ENCODE data around the gene MYO1D.

MYO1D gene

DNA sequence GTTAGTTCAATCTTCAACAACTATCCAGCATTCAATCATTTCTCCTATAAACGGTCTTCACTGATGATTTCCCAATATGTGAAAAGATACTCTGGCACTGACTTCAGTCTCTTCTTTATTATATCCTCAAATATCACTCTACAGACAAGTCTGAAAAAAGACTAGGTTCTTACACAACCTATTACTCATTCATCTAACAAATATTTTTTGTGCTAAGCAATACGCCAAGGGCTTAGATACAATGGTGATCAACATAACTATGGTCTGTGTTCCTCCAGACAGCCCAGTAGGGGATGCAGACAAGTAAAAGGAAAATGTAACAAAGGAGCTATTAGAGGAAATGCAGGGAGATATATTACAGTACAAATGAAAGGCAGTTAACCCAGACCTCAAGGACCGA lies 63.9 kb downstream of the MYO1D start:
- DNase-seq: no peak

DNA sequence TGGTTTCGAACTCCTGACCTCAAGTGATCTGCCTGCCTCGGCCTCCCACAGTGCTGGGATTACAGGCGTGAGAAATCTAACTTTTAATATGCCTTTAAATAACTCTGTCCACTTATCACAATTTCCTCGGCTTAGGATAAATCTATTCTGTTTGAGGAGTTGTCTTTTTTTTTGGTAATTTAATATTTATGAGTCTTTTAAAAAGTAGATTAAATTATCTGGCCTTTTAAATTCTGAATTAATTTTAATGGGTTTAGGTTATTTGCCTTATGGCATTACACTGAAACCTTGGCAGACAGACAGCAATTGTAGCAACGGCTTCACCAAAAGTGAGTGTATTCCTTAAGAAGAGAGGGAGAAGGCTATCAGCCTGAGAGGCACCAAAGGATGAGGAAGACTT lies 66.2 kb downstream of the MYO1D start:
- DNase-seq: no peak

GRCh38 chr17:32807577-32807976 lies 69.3 kb downstream of the MYO1D start:
- no peak for DNase-seq

- no peak for DNase-seq
Measured at GRCh38 chr17:32806646-32807045, 70.3 kb downstream of the MYO1D start.

DNA sequence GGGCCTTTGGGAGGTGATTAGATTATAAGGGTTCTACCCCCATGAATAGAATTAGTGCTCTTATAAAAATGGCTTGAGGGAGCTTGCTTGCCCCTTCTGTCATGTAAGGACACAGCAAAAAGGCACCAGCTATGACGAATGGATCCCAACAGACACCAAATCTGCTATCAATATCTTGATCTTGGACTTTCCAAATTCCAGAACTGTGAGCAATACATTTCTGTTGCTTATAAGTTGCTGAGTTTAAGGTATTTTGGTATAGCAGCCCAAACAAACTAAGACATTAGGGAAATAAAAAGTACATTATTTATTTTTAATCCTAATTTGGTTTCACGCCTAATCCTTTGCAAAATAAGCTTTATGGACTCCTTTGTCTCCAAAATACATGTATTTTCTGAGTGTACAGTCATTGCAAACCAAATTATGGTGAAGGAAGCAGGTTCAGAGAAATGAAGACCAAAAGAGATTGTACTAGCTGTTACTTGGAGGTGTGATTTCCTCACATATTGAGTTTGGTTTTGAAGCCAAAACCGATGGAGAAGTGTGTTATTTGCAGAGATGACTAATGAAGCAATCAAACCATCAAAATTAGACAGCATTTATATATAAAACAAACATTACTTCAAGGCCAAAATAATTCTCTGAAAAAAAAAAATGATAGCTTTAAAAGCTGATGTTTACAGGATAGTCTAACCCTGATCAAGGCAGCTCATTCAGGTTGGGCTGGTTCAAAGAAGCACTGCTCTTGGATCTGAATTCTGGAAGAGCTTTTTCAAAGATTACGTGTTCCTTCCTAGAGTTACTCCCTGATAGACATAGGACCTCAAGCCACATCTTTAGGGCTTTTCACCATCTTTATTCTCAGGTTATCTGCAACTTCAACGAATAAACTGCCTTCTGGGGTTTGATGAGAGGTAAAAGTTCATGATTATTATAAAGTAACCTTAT lies 71.6 kb downstream of the MYO1D start:
- no peak for DNase-seq

DNA sequence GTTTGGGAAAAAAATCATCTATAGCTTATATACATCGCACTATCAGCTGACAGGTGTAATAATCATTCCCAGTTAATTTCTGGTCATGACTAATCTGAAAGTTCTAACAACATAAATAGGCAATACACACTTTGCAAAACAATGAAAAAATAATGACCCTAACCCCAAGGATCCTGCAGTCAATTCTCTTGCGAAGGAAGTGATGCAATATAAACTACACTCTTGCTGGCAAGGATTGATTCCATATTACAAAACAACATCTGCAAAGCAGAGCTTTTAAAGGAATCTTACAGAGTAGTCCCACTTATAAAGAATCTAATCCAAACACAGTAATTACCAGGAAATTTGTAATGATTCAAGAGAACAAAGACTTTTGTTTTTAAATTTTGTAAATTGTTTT lies 73.4 kb downstream of the MYO1D start:
- no peak for DNase-seq

- DNase-seq: no peak
Measured at GRCh38 chr17:32802306-32802705, 74.6 kb downstream of the MYO1D start.

GRCh38 chr17:32801641-32802040 lies 75.3 kb downstream of the MYO1D start:
- DNase-seq: no peak

GRCh38 chr17:32801193-32801592 lies 75.7 kb downstream of the MYO1D start:
- DNase-seq: no peak

DNA sequence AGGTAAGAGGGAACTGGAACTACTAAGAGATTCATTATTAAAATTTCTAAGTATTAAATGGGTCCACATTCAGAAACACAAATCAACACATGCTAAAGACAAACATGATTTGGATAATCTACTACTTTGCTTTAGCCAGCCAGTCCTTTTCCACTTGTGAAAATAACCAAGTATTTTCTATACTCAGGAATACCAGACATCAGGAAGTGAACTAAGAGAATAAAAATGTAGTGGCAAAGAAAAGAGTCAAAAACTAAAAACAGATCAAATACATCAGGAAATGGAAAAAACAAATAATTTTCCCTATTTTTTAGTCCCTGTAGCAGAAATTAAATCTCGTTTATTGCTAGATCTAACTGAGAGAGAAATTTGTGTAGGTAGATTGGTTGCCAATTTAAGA lies 78.0 kb downstream of the MYO1D start:
- no peak for DNase-seq

GRCh38 chr17:32795339-32795979 lies 81.5 kb downstream of the MYO1D start:
- no peak for DNase-seq

DNA sequence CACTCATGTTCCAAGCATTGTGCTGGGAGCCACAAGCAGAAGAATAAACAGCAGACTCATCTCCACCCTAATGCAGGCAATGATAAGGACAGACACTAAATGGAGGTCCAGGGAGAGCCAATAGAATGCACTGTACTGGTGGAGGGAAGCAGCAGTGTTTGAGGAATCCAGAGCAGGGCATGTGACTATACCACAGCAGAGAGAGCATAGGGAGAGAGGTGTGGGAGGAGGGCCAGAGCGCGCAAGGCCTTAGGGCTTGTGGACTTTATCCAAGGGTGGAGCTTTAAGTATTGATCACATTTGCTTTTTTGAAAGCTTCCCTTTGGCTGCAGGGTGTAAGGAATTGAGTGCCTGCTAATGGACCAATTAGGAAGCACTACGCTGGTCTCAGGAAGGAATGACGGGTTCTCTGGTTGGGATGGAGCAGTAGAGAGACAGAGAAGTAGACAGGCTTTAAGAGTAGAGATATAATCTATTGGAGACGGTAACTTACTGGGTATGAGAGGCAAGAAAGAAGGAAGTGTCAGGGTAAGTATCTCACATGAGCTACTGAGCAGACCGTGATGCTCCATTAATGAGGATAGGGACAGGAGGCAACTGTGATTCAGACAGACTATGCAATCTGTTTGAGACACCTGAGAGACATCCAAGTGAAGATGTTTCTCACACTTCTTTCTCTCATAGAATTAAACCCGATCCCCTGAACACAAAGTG lies 82.2 kb downstream of the MYO1D start:
- no peak for DNase-seq

GRCh38 chr17:32793841-32794240 lies 83.1 kb downstream of the MYO1D start:
- DNase-seq: no peak

DNA sequence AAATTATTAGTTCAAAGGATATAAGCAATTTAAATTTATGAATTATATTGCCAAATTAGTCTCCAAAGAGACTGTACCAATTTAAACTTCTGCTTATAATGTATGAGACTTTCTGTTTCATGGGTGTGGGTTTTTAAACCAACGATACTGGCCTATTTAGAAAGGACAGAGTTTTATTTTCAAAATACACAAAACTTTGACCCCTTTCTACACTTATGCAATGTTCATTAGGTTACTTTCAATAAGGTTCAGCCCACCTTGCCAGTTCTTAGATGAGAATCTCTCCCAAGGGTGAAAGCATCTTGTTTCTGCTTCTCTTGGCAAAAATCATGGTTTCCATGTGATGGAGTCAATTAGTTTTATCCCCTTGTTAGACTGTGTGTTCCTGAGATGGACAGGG lies 84.7 kb downstream of the MYO1D start:
- no peak for DNase-seq

- no peak for DNase-seq
Measured at GRCh38 chr17:32786169-32786568, 90.8 kb downstream of the MYO1D start.

- no peak for DNase-seq
Measured at GRCh38 chr17:32784113-32784512, 92.8 kb downstream of the MYO1D start.

DNA sequence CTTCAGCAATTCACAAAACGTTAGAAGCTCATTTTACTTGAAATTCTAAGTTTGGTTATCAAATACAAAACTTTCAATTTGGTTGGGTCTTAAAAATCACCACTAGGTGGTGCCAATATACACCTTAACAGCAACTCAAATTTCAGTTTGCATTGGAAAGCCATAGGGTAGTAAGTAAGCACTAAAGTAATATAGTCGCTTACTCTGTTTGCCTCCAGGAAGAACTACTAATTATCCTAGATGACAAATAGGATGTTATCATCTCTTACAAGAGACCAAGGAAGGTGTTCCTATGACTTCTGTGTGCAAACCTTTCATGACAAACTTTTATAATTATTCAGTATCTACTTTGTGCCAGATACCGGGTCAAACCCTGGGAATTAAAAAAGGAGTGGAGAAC lies 93.3 kb downstream of the MYO1D start:
- DNase-seq: no peak

DNA sequence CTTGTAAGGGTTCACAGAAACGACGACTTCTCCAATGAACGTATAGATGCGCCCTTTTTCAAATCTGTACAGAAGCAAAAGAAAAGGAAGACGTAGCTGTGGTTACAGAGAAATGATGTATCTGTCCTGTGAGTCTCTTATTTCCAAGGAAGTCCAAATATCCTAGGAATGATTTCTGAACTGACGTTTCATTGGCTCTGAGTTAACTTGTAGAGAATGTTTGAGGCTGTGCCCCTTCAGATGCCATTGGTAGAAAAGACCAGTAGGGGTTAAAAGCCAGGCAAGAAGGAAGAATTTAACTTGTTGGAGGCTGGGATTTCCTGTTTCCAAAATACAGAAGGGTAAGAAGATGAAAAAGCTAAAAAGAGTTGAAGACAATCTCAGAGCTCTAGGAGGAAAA lies 96.2 kb downstream of the MYO1D start:
- DNase-seq: no peak

- DNase-seq: no peak
Measured at GRCh38 chr17:32777922-32778321, 99.0 kb downstream of the MYO1D start.

DNA sequence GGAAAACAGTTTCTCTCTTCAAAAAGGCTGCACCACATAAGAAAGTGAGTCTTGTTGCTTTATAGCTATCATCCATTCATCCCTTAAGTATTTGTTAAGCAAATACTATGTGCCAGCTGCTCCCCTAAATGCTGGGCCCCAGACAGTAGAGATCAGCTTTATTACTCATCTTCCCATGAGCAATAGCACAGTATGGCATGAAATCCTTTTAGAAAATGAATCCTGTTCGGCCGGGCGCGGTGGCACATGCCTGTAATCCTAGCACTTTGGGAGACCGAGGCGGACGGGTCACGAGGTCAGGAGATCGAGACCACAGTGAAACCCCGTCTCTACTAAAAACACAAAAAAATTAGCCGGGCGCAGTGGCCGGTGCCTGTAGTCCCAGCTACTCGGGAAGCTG lies 99.5 kb downstream of the MYO1D start:
- DNase-seq: no peak

GRCh38 chr17:32774695-32775084 lies 102.2 kb downstream of the MYO1D start:
- no peak for DNase-seq

GRCh38 chr17:32773856-32774694 lies 102.8 kb downstream of the MYO1D start:
- DNase-seq: no peak

All from effector CD8-positive, alpha-beta T cell (primary cell).